ENCODE data around the gene ARHGAP18. TPM values are rescaled to one million over a fixed set of nuclear protein-coding genes. Genes with fewer than 3 reads are reported as not detected.

Gene ARHGAP18
- total RNA-seq, 1 donor from 2014 or later, result 12.0 TPM

GRCh38 chr6:129662406-129662766 is 47.6 kb downstream of the ARHGAP18 start:
- Mint-ChIP-seq H3K36me3 (no peaks in the 10 kb centered on the region), H3K27me3 (no peaks in the 10 kb centered on the region), H3K9me3 (peaks cover 5% of the 10 kb centered on the region), H3K27ac (no peak overlapping the region), H3K4me3 (no peak overlapping the region), H3K4me1 (ENCODE audit: unreplicated experiment) (peaks cover 20% of the 10 kb centered on the region)
- DNase-seq (ENCODE audit: extremely low spot score, unreplicated experiment), result no peak
- TF ChIP-seq, protein P1, sequence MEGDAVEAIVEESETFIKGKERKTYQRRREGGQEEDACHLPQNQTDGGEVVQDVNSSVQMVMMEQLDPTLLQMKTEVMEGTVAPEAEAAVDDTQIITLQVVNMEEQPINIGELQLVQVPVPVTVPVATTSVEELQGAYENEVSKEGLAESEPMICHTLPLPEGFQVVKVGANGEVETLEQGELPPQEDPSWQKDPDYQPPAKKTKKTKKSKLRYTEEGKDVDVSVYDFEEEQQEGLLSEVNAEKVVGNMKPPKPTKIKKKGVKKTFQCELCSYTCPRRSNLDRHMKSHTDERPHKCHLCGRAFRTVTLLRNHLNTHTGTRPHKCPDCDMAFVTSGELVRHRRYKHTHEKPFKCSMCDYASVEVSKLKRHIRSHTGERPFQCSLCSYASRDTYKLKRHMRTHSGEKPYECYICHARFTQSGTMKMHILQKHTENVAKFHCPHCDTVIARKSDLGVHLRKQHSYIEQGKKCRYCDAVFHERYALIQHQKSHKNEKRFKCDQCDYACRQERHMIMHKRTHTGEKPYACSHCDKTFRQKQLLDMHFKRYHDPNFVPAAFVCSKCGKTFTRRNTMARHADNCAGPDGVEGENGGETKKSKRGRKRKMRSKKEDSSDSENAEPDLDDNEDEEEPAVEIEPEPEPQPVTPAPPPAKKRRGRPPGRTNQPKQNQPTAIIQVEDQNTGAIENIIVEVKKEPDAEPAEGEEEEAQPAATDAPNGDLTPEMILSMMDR (conservative IDR thresholded peaks at IDR 0.05), result no peak

DNA sequence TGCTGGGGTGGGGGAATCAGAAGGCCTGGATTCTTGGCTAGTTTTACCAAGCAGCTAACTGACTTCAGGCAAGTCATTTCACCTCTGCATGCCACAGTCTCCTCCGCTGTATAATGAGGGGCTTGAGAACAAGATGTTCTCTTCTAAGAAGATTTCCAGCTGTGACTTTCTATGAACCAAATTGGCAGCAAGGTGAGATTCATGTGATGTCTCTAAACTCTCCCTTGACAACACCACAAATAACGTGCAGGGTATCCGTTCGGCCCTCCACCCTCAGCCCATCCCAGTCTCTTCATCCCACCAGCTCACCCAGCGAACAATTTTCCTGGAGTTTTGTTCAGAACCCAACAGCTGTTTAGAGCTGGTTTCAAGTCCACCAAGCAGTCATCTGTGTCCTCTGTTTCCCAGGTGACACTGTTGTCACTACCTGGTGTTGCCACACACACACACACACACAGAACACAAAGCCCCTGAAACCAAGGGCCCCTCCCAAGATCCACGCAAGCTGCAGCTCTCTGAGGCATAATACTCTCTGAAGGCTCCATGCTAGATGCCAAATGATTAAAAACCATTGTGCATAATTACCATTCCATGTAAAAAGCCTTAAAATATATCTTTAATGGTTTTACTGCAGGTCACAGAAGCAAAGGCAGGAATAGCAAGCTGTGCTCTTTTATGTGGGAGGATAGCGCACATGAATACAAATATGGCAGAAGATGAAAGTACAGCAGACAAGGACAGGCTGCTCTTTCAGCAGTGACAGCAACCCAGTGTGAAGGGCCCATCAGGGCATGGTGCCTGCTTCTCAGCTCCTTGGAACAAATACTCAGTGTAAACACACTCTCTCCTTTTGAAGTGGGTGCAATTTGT is 48.2 kb downstream of the ARHGAP18 start:
- Mint-ChIP-seq H3K27me3 (no peaks in the 10 kb centered on the region), H3K4me3 (peak overlapping the region; percentile 6), H3K36me3 (no peaks in the 10 kb centered on the region), H3K4me1 (ENCODE audit: unreplicated experiment) (peaks cover 20% of the 10 kb centered on the region), H3K27ac (no peak overlapping the region), H3K9me3 (peaks cover 5% of the 10 kb centered on the region)
- no peak for DNase-seq (ENCODE audit: extremely low spot score, unreplicated experiment)
- TF ChIP-seq, protein P1 (conservative IDR thresholded peaks at IDR 0.05), result no peak

GRCh38 chr6:129660346-129660676 is 49.7 kb downstream of the ARHGAP18 start:
- no peaks in the 10 kb centered on the region for H3K36me3 Mint-ChIP-seq
- H3K4me3 Mint-ChIP-seq, result peak overlapping the region; percentile 12
- peaks cover 20% of the 10 kb centered on the region for H3K4me1 Mint-ChIP-seq (ENCODE audit: unreplicated experiment)
- TF ChIP-seq, protein P1 (conservative IDR thresholded peaks at IDR 0.05), result no peak
- DNase-seq (ENCODE audit: extremely low spot score, unreplicated experiment), result no peak
- peaks cover 5% of the 10 kb centered on the region for H3K9me3 Mint-ChIP-seq
- H3K27ac Mint-ChIP-seq, result peak overlapping the region; percentile 5
- H3K27me3 Mint-ChIP-seq, result no peaks in the 10 kb centered on the region

- TF ChIP-seq, protein P1 (conservative IDR thresholded peaks at IDR 0.05), result no peak
- no peaks in the 10 kb centered on the region for H3K27me3 Mint-ChIP-seq
- no peaks in the 10 kb centered on the region for H3K36me3 Mint-ChIP-seq
- peak overlapping the region; percentile 12 for H3K4me3 Mint-ChIP-seq
- peaks cover 20% of the 10 kb centered on the region for H3K4me1 Mint-ChIP-seq (ENCODE audit: unreplicated experiment)
- H3K27ac Mint-ChIP-seq, result peak overlapping the region; percentile 11
- DNase-seq (ENCODE audit: extremely low spot score, unreplicated experiment), result no peak
- peaks cover 5% of the 10 kb centered on the region for H3K9me3 Mint-ChIP-seq
Measured at GRCh38 chr6:129659590-129660345, 50.2 kb downstream of the ARHGAP18 start.

GRCh38 chr6:129659167-129659566 is 50.8 kb downstream of the ARHGAP18 start:
- H3K4me1 Mint-ChIP-seq (ENCODE audit: unreplicated experiment), result peaks cover 20% of the 10 kb centered on the region
- DNase-seq (ENCODE audit: extremely low spot score, unreplicated experiment), result no peak
- peaks cover 5% of the 10 kb centered on the region for H3K9me3 Mint-ChIP-seq
- H3K4me3 Mint-ChIP-seq, result no peak overlapping the region
- no peaks in the 10 kb centered on the region for H3K36me3 Mint-ChIP-seq
- TF ChIP-seq, protein P1 (conservative IDR thresholded peaks at IDR 0.05), result no peak
- no peaks in the 10 kb centered on the region for H3K27me3 Mint-ChIP-seq
- H3K27ac Mint-ChIP-seq, result no peak overlapping the region
